NT2/D1 (cell line): ENCODE measurements around the gene SLC20A1.

Experiments
- YY1 ChIP-seq: IDR thresholded peaks from 2 replicates; pipeline ENCODE4 v1.6.1; 2011; ENCODE audit not compliant: insufficient read length, insufficient read depth
- ZNF274 ChIP-seq: IDR thresholded peaks from 2 replicates; pipeline ENCODE4 v1.6.1; 2011; ENCODE audit warnings: mild to moderate bottlenecking, low read depth, low read length

- TF ChIP-seq YY1 (no peak), ZNF274 (no peak)
These were observed 23.2 kb upstream of the SLC20A1 start for GRCh38 chr2:112622528-112622849.
